ENCODE measurements around the gene RCVRN.
"Not testable (repeated sequence)": the region's sequence is repeated elsewhere in the genome, so short reads cannot be mapped to it uniquely, and the experiment has no call there.

The RCVRN gene

GRCh38 chr17:9926150-9926804 is 21.2 kb upstream of the RCVRN start:
- no peak overlapping the region for H3K27ac ChIP-seq (ENCODE audit: low read depth, low read length)
- no peak overlapping the region for H3K9ac ChIP-seq (ENCODE audit: low read length in 5 of 5)
- peaks cover 0 to 14% (median 2%) of the 10 kb centered on the region in 5 donors for H3K4me1 ChIP-seq (ENCODE audit: control insufficient read depth in 5 of 5, insufficient read depth in 5 of 5, low read length in 5 of 5)
- no peaks in the 10 kb centered on the region for H3K9me3 ChIP-seq (ENCODE audit: control insufficient read depth in 5 of 5, low read length in 5 of 5)
- peaks cover 0 to 31% (median 12%) of the 10 kb centered on the region in 5 donors for H3K36me3 ChIP-seq (ENCODE audit: control insufficient read depth in 5 of 5, insufficient read depth in 5 of 5, low read length in 5 of 5)
- no peak overlapping the region for H3K4me3 ChIP-seq (ENCODE audit: low read depth in 1 of 5, low read length in 5 of 5)
- H3K27me3 ChIP-seq (ENCODE audit: control insufficient read depth in 5 of 5, insufficient read depth in 4 of 5, low read length in 5 of 5), result no peaks in the 10 kb centered on the region

GRCh38 chr17:9925457-9925856 is 20.4 kb upstream of the RCVRN start:
- no peak overlapping the region for H3K9ac ChIP-seq (ENCODE audit: low read length in 5 of 5)
- peaks cover 0 to 29% (median 9%) of the 10 kb centered on the region in 5 donors for H3K36me3 ChIP-seq (ENCODE audit: control insufficient read depth in 5 of 5, insufficient read depth in 5 of 5, low read length in 5 of 5)
- H3K27me3 ChIP-seq (ENCODE audit: control insufficient read depth in 5 of 5, insufficient read depth in 4 of 5, low read length in 5 of 5), result no peaks in the 10 kb centered on the region
- H3K9me3 ChIP-seq (ENCODE audit: control insufficient read depth in 5 of 5, low read length in 5 of 5), result no peaks in the 10 kb centered on the region
- H3K4me1 ChIP-seq (ENCODE audit: control insufficient read depth in 5 of 5, insufficient read depth in 5 of 5, low read length in 5 of 5), result peaks cover 0 to 9% (median 2%) of the 10 kb centered on the region in 5 donors
- H3K27ac ChIP-seq (ENCODE audit: low read depth, low read length), result no peak overlapping the region
- no peak overlapping the region for H3K4me3 ChIP-seq (ENCODE audit: low read depth in 1 of 5, low read length in 5 of 5)

- Histone ChIP-seq H3K9me3 (ENCODE audit: control insufficient read depth in 5 of 5, low read length in 5 of 5) (no peaks in the 10 kb centered on the region), H3K27me3 (ENCODE audit: control insufficient read depth in 5 of 5, insufficient read depth in 4 of 5, low read length in 5 of 5) (no peaks in the 10 kb centered on the region), H3K4me1 (ENCODE audit: control insufficient read depth in 5 of 5, insufficient read depth in 5 of 5, low read length in 5 of 5) (peaks cover 0 to 4% (median 2%) of the 10 kb centered on the region in 5 donors), H3K27ac (ENCODE audit: low read depth, low read length) (no peak overlapping the region), H3K9ac (ENCODE audit: low read length in 5 of 5) (peak overlapping the region in 1 of 5 donors; percentile 30), H3K4me3 (ENCODE audit: low read depth in 1 of 5, low read length in 5 of 5) (no peak overlapping the region), H3K36me3 (ENCODE audit: control insufficient read depth in 5 of 5, insufficient read depth in 5 of 5, low read length in 5 of 5) (peaks cover 0 to 33% (median 9%) of the 10 kb centered on the region in 5 donors)
Measured at GRCh38 chr17:9924735-9925191, 19.7 kb upstream of the RCVRN start.

GRCh38 chr17:9922012-9922848 is 17.2 kb upstream of the RCVRN start:
- H3K4me3 ChIP-seq (ENCODE audit: low read depth in 1 of 5, low read length in 5 of 5), result no peak overlapping the region
- peaks cover 0 to 2% (median 0%) of the 10 kb centered on the region in 5 donors for H3K4me1 ChIP-seq (ENCODE audit: control insufficient read depth in 5 of 5, insufficient read depth in 5 of 5, low read length in 5 of 5)
- no peaks in the 10 kb centered on the region for H3K9me3 ChIP-seq (ENCODE audit: control insufficient read depth in 5 of 5, low read length in 5 of 5)
- peaks cover 0 to 56% (median 27%) of the 10 kb centered on the region in 5 donors for H3K36me3 ChIP-seq (ENCODE audit: control insufficient read depth in 5 of 5, insufficient read depth in 5 of 5, low read length in 5 of 5)
- H3K27ac ChIP-seq (ENCODE audit: low read depth, low read length), result no peak overlapping the region
- no peaks in the 10 kb centered on the region for H3K27me3 ChIP-seq (ENCODE audit: control insufficient read depth in 5 of 5, insufficient read depth in 4 of 5, low read length in 5 of 5)
- no peak overlapping the region for H3K9ac ChIP-seq (ENCODE audit: low read length in 5 of 5)

- H3K4me1 ChIP-seq (ENCODE audit: control insufficient read depth in 5 of 5, insufficient read depth in 5 of 5, low read length in 5 of 5); H3K9me3 ChIP-seq (ENCODE audit: control insufficient read depth in 5 of 5, low read length in 5 of 5); H3K27me3 ChIP-seq (ENCODE audit: control insufficient read depth in 5 of 5, insufficient read depth in 4 of 5, low read length in 5 of 5); H3K4me3 ChIP-seq (ENCODE audit: low read depth in 1 of 5, low read length in 5 of 5); H3K27ac ChIP-seq (ENCODE audit: low read depth, low read length); H3K9ac ChIP-seq (ENCODE audit: low read length in 5 of 5): not testable (repeated sequence)
- H3K36me3 ChIP-seq (ENCODE audit: control insufficient read depth in 5 of 5, insufficient read depth in 5 of 5, low read length in 5 of 5), result peaks cover 0 to 61% (median 25%) of the 10 kb centered on the region in 5 donors
Measured at GRCh38 chr17:9921216-9921615, 16.1 kb upstream of the RCVRN start.

GRCh38 chr17:9918804-9919352 is 13.8 kb upstream of the RCVRN start:
- Histone ChIP-seq H3K4me1 (ENCODE audit: control insufficient read depth in 5 of 5, insufficient read depth in 5 of 5, low read length in 5 of 5) (no peaks in the 10 kb centered on the region), H3K9ac (ENCODE audit: low read length in 5 of 5) (no peak overlapping the region), H3K36me3 (ENCODE audit: control insufficient read depth in 5 of 5, insufficient read depth in 5 of 5, low read length in 5 of 5) (peaks cover 0 to 62% (median 22%) of the 10 kb centered on the region in 5 donors), H3K4me3 (ENCODE audit: low read depth in 1 of 5, low read length in 5 of 5) (no peak overlapping the region), H3K27me3 (ENCODE audit: control insufficient read depth in 5 of 5, insufficient read depth in 4 of 5, low read length in 5 of 5) (no peaks in the 10 kb centered on the region), H3K9me3 (ENCODE audit: control insufficient read depth in 5 of 5, low read length in 5 of 5) (no peaks in the 10 kb centered on the region), H3K27ac (ENCODE audit: low read depth, low read length) (no peak overlapping the region)

- Histone ChIP-seq H3K4me3 (ENCODE audit: low read depth in 1 of 5, low read length in 5 of 5) (no peak overlapping the region), H3K9ac (ENCODE audit: low read length in 5 of 5) (no peak overlapping the region), H3K36me3 (ENCODE audit: control insufficient read depth in 5 of 5, insufficient read depth in 5 of 5, low read length in 5 of 5) (peaks cover 0 to 58% (median 22%) of the 10 kb centered on the region in 5 donors), H3K27ac (ENCODE audit: low read depth, low read length) (no peak overlapping the region), H3K9me3 (ENCODE audit: control insufficient read depth in 5 of 5, low read length in 5 of 5) (no peaks in the 10 kb centered on the region), H3K27me3 (ENCODE audit: control insufficient read depth in 5 of 5, insufficient read depth in 4 of 5, low read length in 5 of 5) (no peaks in the 10 kb centered on the region), H3K4me1 (ENCODE audit: control insufficient read depth in 5 of 5, insufficient read depth in 5 of 5, low read length in 5 of 5) (no peaks in the 10 kb centered on the region)
Measured at GRCh38 chr17:9918352-9918751, 13.3 kb upstream of the RCVRN start.

GRCh38 chr17:9917801-9918200 is 12.7 kb upstream of the RCVRN start:
- H3K27me3 ChIP-seq (ENCODE audit: control insufficient read depth in 5 of 5, insufficient read depth in 4 of 5, low read length in 5 of 5), result no peaks in the 10 kb centered on the region
- no peak overlapping the region for H3K27ac ChIP-seq (ENCODE audit: low read depth, low read length)
- peaks cover 0 to 61% (median 22%) of the 10 kb centered on the region in 5 donors for H3K36me3 ChIP-seq (ENCODE audit: control insufficient read depth in 5 of 5, insufficient read depth in 5 of 5, low read length in 5 of 5)
- no peak overlapping the region for H3K9ac ChIP-seq (ENCODE audit: low read length in 5 of 5)
- H3K4me1 ChIP-seq (ENCODE audit: control insufficient read depth in 5 of 5, insufficient read depth in 5 of 5, low read length in 5 of 5), result no peaks in the 10 kb centered on the region
- no peaks in the 10 kb centered on the region for H3K9me3 ChIP-seq (ENCODE audit: control insufficient read depth in 5 of 5, low read length in 5 of 5)
- no peak overlapping the region for H3K4me3 ChIP-seq (ENCODE audit: low read depth in 1 of 5, low read length in 5 of 5)

GRCh38 chr17:9917131-9917530 is 12.1 kb upstream of the RCVRN start:
- H3K27ac ChIP-seq (ENCODE audit: low read depth, low read length), result no peak overlapping the region
- H3K4me1 ChIP-seq (ENCODE audit: control insufficient read depth in 5 of 5, insufficient read depth in 5 of 5, low read length in 5 of 5), result no peaks in the 10 kb centered on the region
- no peak overlapping the region for H3K4me3 ChIP-seq (ENCODE audit: low read depth in 1 of 5, low read length in 5 of 5)
- no peaks in the 10 kb centered on the region for H3K27me3 ChIP-seq (ENCODE audit: control insufficient read depth in 5 of 5, insufficient read depth in 4 of 5, low read length in 5 of 5)
- H3K9me3 ChIP-seq (ENCODE audit: control insufficient read depth in 5 of 5, low read length in 5 of 5), result no peaks in the 10 kb centered on the region
- H3K9ac ChIP-seq (ENCODE audit: low read length in 5 of 5), result no peak overlapping the region
- H3K36me3 ChIP-seq (ENCODE audit: control insufficient read depth in 5 of 5, insufficient read depth in 5 of 5, low read length in 5 of 5), result peaks cover 0 to 63% (median 22%) of the 10 kb centered on the region in 5 donors

- no peak overlapping the region for H3K27ac ChIP-seq (ENCODE audit: low read depth, low read length)
- H3K9me3 ChIP-seq (ENCODE audit: control insufficient read depth in 5 of 5, low read length in 5 of 5), result no peaks in the 10 kb centered on the region
- H3K27me3 ChIP-seq (ENCODE audit: control insufficient read depth in 5 of 5, insufficient read depth in 4 of 5, low read length in 5 of 5), result no peaks in the 10 kb centered on the region
- peaks cover 0 to 64% (median 22%) of the 10 kb centered on the region in 5 donors for H3K36me3 ChIP-seq (ENCODE audit: control insufficient read depth in 5 of 5, insufficient read depth in 5 of 5, low read length in 5 of 5)
- H3K4me1 ChIP-seq (ENCODE audit: control insufficient read depth in 5 of 5, insufficient read depth in 5 of 5, low read length in 5 of 5), result no peaks in the 10 kb centered on the region
- H3K9ac ChIP-seq (ENCODE audit: low read length in 5 of 5), result no peak overlapping the region
- no peak overlapping the region for H3K4me3 ChIP-seq (ENCODE audit: low read depth in 1 of 5, low read length in 5 of 5)
Measured at GRCh38 chr17:9916108-9916507, 11.0 kb upstream of the RCVRN start.
